OCI-LY7 (cell line): ENCODE measurements around the gene SLC6A16. TPM values are rescaled to one million over a fixed set of nuclear protein-coding genes. Genes with fewer than 3 reads are reported as not detected.
"Not testable (repeated sequence)": the region's sequence is repeated elsewhere in the genome, so short reads cannot be mapped to it uniquely, and the experiment has no call there.

Source experiments
- BruUV-seq: library from RNA; stranded (reverse); fragments of 400-500 nt; replicated peaks from 2 replicates; lab custom pipeline; 2021; lab: Mats Ljungman, UMichigan
- CTCF ChIA-PET: fragments of 300-600 bp; sonication (Branson Sonifier 250); formaldehyde crosslinking; loops from one replicate; lab custom pipeline; 2022; ENCODE audit warnings: antibody characterized with exemption; ENCODE audit not compliant: unreplicated experiment; lab: Charles Lee
- POLR2A ChIA-PET: fragments of 300-600 bp; sonication (Branson Sonifier 250); formaldehyde crosslinking; loops from one replicate; lab custom pipeline; 2022; ENCODE audit warnings: antibody characterized with exemption; lab: Charles Lee
- DNase-seq: peaks from one replicate; pipeline ENCODE4 v3.0.0-alpha.2; 2015; ENCODE audit warnings: low spot score
- H2AFZ ChIP-seq: fragments of 200-600 bp; sonication (generic), shearing (Covaris generic); 2 replicates; pipeline ENCODE4 v1.6.1; 2014; ENCODE audit warnings: mild to moderate bottlenecking, antibody characterized with exemption, low read length, moderate library complexity
- H3K27ac ChIP-seq: fragments of 200-600 bp; sonication (generic); 2 replicates; pipeline ENCODE4 v1.5.1; 2014; ENCODE audit warnings: mixed run types, low read depth, mild to moderate bottlenecking, moderate library complexity, low read length, inconsistent platforms; ENCODE audit not compliant: poor library complexity, severe bottlenecking
- H3K36me3 ChIP-seq: fragments of 200-600 bp; sonication (generic); 2 replicates; pipeline ENCODE4 v1.6.1; 2014; ENCODE audit warnings: mild to moderate bottlenecking, antibody characterized with exemption, low read length, moderate library complexity, mixed read lengths; ENCODE audit not compliant: insufficient read depth
- H3K4me1 ChIP-seq: fragments of 200-600 bp; sonication (generic); 2 replicates; pipeline ENCODE4 v1.5.1; 2014; ENCODE audit warnings: mild to moderate bottlenecking, low read length; ENCODE audit not compliant: insufficient read depth, poor library complexity, severe bottlenecking
- H3K4me2 ChIP-seq: fragments of 200-600 bp; sonication (generic); 2 replicates; pipeline ENCODE4 v1.6.1; 2014; ENCODE audit warnings: mild to moderate bottlenecking, low read length
- H3K4me3 ChIP-seq: fragments of 200-600 bp; sonication (generic); 2 replicates; pipeline ENCODE4 v1.5.1; 2014; ENCODE audit warnings: mild to moderate bottlenecking, low read depth, low read length; ENCODE audit not compliant: poor library complexity, severe bottlenecking
- H3K79me2 ChIP-seq: fragments of 200-600 bp; sonication (generic); 2 replicates; pipeline ENCODE4 v1.6.1; 2016; ENCODE audit warnings: low read depth, mild to moderate bottlenecking, low read length, moderate library complexity, mixed read lengths; ENCODE audit not compliant: insufficient read depth
- H3K9me2 ChIP-seq: fragments of 200-600 bp; sonication (generic); 2 replicates; pipeline ENCODE4 v1.6.1; 2016; ENCODE audit warnings: mild to moderate bottlenecking, low read length, mixed read lengths; ENCODE audit not compliant: insufficient read depth
- H3K9me3 ChIP-seq: fragments of 200-600 bp; sonication (generic); 2 replicates; pipeline ENCODE4 v1.6.1; 2014; ENCODE audit warnings: mild to moderate bottlenecking, mixed run types, low read length, mixed read lengths
- H4K20me1 ChIP-seq: fragments of 200-600 bp; sonication (generic); 2 replicates; pipeline ENCODE4 v1.6.1; 2014; ENCODE audit warnings: mild to moderate bottlenecking, antibody characterized with exemption, low read length, moderate library complexity, mixed read lengths; ENCODE audit not compliant: insufficient read depth
- CTCF ChIP-seq: fragments of 200-600 bp; sonication (generic); conservative IDR thresholded peaks from 2 replicates; pipeline ENCODE4 v1.5.1; 2014; ENCODE audit warnings: mild to moderate bottlenecking, antibody characterized with exemption, low read length, moderate library complexity, mixed read lengths
- EZH2phosphoT487 ChIP-seq: fragments of 200-600 bp; sonication (generic); IDR thresholded peaks from 2 replicates; pipeline ENCODE4 v1.6.1; 2018; ENCODE audit warnings: low read depth, borderline replicate concordance, mild to moderate bottlenecking, mixed run types, antibody characterized with exemption, low read length, moderate library complexity, mixed read lengths
- intact Hi-C: fragments of 100-400 bp; cut with micrococcal nuclease; formaldehyde crosslinking; loops from one replicate; pipeline ENCODE4 v1.10.0; 2022; ENCODE audit not compliant: unreplicated experiment
- total RNA-seq, 2 experiments: library from RNA; depleted of rRNA in 1 of 2; stranded (reverse); fragments of >200 nt in 1 of 2; shearing (Covaris generic) in 1 of 2; gene quantifications; 2 replicates each; pipeline ENCODE4 v1.2.3, GENCODE V29; 2014 to 2022

Gene SLC6A16
- total RNA-seq, 2 experiments from 2014 or later = 2.8 to 15.8 TPM

GRCh38 chr19:49271080-49271753 lies 53.8 kb downstream of the SLC6A16 start:
- no peaks in the 10 kb centered on the region for H3K36me3 ChIP-seq
- H3K79me2 ChIP-seq = no peaks in the 10 kb centered on the region
- no peaks in the 10 kb centered on the region for H3K4me1 ChIP-seq
- no peak overlapping the region for H3K4me3 ChIP-seq
- intact Hi-C loops = no loop called here
- 0 out of 2 replicates have a peak, but pooled peaks cover 4% of the 10 kb centered on the region for H3K9me3 ChIP-seq
- H2AFZ ChIP-seq = no peak overlapping the region
- no peak for DNase-seq
- no peak overlapping the region for H3K4me2 ChIP-seq
- TF ChIP-seq CTCF (no peak), EZH2phosphoT487 (no peak)
- no peak overlapping the region for H3K27ac ChIP-seq
- no peaks in the 10 kb centered on the region for H3K9me2 ChIP-seq
- H4K20me1 ChIP-seq = no peaks in the 10 kb centered on the region
- ChIA-PET CTCF (no interaction called here), POLR2A (no interaction called here)
- no TSS peak for BruUV-seq

GRCh38 chr19:49266409-49266808 lies 58.6 kb downstream of the SLC6A16 start:
- H3K79me2 ChIP-seq, H3K9me2 ChIP-seq, H4K20me1 ChIP-seq, H3K36me3 ChIP-seq, BruUV-seq, H3K4me2 ChIP-seq, POLR2A ChIA-PET, CTCF ChIA-PET, H3K4me1 ChIP-seq, H3K4me3 ChIP-seq, H2AFZ ChIP-seq, H3K27ac ChIP-seq: not testable (repeated sequence)
- peak; percentile 60 for DNase-seq
- peaks cover 20% of the 10 kb centered on the region for H3K9me3 ChIP-seq
- intact Hi-C loops = loop anchor here (1.0 to 2.0 kb wide), 2 partner anchors 124 to 177 kb away; no protein-coding TSS in a partner anchor
- peak; percentile 77 for TF ChIP-seq CTCF

GRCh38 chr19:49264258-49264657 lies 60.7 kb downstream of the SLC6A16 start:
- no peak for DNase-seq
- Histone ChIP-seq H3K36me3 (no peaks in the 10 kb centered on the region), H3K4me1 (no peaks in the 10 kb centered on the region), H3K79me2 (no peaks in the 10 kb centered on the region), H3K4me3 (no peak overlapping the region), H2AFZ (no peak overlapping the region), H3K27ac (no peak overlapping the region), H3K9me3 (peaks cover 22% of the 10 kb centered on the region), H3K9me2 (no peaks in the 10 kb centered on the region), H3K4me2 (no peak overlapping the region), H4K20me1 (no peaks in the 10 kb centered on the region)
- POLR2A ChIA-PET = interaction anchor here (0.5 to 0.6 kb wide), 3 partner anchors 14 to 100 kb away, joined by 3 to 5 read pairs (median 4); no protein-coding TSS in a partner anchor
- BruUV-seq = no TSS peak
- CTCF ChIA-PET = no interaction called here
- no peak for TF ChIP-seq CTCF
- no peak for TF ChIP-seq EZH2phosphoT487
- intact Hi-C loops = no loop called here
